ENCODE results near the gene CCN6.

The CCN6 gene

DNA sequence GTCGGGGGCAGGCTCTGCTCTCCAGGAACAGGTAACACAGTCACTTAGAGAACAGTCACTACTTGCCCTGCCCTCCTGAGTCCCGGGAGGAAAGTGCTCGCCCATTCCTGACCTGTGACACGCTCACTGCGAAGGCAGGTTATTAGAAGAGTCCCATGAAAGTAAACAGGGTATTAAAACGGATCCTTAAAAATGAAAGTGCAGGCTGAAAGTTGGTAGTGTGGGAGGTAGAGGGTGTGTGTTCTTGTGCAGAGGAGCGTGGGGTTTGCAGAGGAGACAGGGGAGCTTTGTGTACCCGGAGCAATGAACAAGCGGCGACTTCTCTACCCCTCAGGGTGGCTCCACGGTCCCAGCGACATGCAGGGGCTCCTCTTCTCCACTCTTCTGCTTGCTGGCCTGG lies at the start of gene CCN6:
Gene CCN6 (plus strand): TSS at position 104 of the 400 bp plus-strand sequence. CDS start 254 bp downstream, at position 358.
- DNase-seq, result no peak

GRCh38 chr6:112004201-112005012 lies 49.5 kb upstream of the CCN6 start:
- DNase-seq, result no peak

- no peak for DNase-seq
Measured at GRCh38 chr6:112005013-112005371, 48.9 kb upstream of the CCN6 start.

- no peak for DNase-seq
Measured at GRCh38 chr6:112007254-112007653, 46.6 kb upstream of the CCN6 start.

- DNase-seq, result no peak
Measured at GRCh38 chr6:112007805-112008204, 46.1 kb upstream of the CCN6 start.

DNA sequence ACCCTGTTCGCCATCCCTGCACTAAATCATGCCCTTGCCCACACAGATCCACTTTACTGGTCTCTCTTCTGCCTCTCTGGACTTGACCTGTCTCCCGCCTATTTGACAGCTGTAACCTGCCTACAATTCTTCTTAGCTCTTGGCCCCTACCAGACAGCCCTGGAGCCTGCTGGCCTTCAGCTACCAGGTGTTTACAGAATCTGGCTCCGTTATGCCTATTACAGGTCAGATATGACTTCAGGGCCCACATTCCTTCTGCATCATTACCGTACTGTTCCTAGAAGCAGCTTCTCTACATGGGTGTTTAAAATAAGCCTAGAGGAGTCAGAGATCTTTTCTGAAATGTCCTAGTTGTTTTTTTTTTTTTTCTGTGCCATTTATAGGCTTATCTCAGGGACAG lies 45.4 kb upstream of the CCN6 start:
- DNase-seq, result no peak

DNA sequence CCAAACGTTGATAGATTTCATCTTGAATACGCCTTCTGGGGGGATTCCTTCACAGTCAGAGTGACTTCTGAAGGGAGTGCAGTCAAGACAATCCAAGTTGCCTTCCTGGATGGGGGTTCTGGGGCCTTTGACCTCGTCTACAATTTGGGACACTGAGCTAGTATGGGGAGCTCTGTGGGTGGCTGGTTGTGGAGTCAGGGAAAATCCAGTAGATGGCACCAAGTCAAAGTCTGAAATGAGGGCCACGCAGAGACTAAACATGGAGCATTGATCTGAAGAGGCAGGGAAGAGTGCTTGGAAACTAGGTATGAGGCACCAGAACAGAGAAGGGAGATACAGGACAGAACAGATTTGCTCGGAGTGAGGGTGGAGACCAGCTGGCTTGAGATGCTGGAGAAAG lies 43.6 kb upstream of the CCN6 start:
- DNase-seq, result no peak

GRCh38 chr6:112013051-112013450 lies 40.9 kb upstream of the CCN6 start:
- no peak for DNase-seq

- no peak for DNase-seq
Measured at GRCh38 chr6:112014483-112014882, 39.4 kb upstream of the CCN6 start.

DNA sequence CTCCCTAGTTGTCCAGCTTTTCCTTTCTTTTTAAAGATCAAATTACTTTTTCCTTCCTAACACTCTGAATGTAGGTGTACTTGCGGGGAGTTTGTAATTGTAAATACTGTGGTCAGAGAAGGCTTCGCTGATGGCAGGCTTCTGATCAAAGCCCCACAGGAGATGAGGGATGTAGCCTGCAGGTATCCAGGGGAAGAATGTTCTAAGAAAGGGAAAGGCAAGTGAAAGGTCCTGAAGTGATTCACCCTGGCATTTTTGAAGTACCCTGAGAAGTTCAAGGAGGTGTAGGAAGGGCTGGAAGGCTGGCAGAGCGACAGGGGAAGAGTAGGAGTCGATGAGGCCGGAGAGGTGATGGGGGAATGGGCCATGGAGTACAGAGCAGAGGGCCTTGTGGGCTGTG lies 38.2 kb upstream of the CCN6 start:
- DNase-seq, result no peak

DNA sequence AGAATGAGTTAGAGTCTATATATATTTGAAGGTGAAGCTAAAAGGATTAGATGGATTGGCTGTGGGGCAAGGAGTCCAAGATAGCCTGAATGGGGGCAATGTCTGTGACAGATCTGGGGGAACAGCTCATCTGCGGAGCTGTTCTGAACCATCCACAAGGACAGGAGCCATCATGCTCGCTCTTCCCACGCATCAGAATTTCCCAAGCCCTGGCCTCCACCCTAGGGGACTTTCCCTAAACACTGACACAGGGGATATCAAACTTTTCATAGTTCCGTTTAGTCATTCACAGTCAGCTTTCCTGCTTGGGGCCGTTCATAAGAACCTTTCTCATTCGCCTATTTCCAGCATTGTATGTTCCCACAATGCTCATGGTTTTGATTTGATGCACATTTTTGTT lies 37.6 kb upstream of the CCN6 start:
- DNase-seq, result no peak

GRCh38 chr6:112017169-112017568 lies 36.7 kb upstream of the CCN6 start:
- no peak for DNase-seq

DNA sequence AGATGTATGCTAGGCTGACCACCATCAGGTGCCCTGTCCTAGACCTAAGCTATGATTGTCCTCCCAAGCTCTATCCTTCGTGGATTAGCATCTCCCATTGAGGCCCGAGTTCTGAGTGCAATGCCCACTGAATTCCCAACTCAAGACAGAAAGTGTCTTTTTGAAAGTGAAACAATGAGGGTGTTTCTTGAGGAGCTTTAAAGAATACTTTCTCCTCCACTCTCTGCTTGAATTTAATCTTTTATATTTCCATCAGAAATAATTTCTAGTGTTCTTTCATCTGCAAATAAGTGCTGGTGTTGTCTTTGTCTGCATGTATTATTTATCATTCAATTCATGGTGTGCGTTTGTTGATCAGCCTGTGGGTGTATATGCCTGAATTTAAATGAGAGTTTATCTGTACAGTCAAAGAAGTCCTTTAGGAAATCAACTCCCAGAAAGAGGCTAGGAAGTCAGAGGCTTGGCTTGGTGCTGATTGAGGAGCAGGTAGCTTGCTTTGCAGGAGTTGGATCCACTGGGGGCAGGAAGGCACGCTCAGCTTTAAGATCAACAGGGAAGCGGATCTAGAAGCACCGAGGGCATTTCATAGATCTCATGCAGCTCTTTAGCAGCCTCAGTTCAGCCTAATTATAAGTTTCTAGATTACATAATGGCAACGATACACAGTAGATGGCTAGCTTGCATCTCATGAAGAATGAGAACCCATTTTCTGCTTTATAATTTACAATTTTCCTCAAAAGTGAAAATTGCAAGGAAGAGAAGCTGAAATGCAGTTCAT lies 36.0 kb upstream of the CCN6 start:
- no peak for DNase-seq

GRCh38 chr6:112018619-112019416 lies 35.1 kb upstream of the CCN6 start:
- DNase-seq, result no peak

GRCh38 chr6:112019589-112019988 lies 34.3 kb upstream of the CCN6 start:
- no peak for DNase-seq

GRCh38 chr6:112021691-112022310 lies 32.1 kb upstream of the CCN6 start:
- no peak for DNase-seq

GRCh38 chr6:112022749-112023148 lies 31.2 kb upstream of the CCN6 start:
- no peak for DNase-seq

DNA sequence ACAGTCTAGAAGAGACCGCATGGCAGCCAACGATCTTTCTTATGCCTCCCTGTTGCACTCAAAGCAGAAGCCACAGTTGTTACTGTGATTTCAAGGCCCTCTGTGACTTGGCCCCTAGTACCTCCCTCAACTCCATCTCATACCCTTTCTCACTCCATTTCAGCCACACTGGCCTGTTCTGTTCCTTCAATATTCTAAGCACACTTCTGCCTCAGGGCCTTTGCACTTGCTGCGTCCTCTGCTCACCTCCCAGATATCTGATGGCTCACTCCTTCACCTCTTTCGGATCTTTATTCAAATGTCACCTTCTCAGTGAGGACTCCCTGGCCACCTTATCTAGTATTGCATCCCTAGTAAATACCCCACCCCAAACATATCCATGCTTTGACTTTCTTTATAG lies 29.4 kb upstream of the CCN6 start:
- DNase-seq, result no peak

GRCh38 chr6:112026933-112027332 lies 27.0 kb upstream of the CCN6 start:
- no peak for DNase-seq

DNA sequence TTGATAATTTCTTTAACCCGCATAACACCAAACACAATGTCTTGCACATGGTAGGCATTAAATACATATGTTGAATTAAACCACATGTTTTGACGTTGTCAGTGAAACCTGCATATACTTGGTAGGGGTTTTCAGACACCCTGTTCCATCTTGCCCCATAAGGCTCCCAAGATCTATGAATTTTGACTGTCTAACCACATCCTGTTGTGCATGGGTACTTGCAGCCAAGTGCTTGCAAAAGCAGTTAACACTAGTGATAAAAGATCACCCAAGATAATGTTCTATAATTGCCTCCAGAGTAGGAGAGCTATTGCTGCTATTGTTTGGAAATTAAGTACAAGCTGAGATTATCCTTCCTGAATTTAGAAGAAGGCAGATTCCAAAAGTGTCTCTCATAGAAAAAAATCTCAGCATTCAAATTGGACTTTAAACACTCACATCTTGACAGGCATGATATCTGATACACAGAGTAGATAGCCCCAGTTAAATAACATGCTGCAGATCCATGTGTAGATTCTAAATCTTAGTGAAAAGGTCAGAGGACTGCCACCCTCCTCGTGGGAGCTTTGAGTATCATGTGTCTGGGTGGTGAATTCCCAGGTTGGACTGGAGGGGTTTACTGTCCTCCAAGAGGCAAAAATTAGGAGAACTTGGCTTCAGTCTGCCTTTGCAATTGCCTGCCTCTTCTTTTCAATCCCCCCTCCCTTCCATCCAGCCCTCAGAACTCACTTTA lies 25.8 kb upstream of the CCN6 start:
- no peak for DNase-seq

DNA sequence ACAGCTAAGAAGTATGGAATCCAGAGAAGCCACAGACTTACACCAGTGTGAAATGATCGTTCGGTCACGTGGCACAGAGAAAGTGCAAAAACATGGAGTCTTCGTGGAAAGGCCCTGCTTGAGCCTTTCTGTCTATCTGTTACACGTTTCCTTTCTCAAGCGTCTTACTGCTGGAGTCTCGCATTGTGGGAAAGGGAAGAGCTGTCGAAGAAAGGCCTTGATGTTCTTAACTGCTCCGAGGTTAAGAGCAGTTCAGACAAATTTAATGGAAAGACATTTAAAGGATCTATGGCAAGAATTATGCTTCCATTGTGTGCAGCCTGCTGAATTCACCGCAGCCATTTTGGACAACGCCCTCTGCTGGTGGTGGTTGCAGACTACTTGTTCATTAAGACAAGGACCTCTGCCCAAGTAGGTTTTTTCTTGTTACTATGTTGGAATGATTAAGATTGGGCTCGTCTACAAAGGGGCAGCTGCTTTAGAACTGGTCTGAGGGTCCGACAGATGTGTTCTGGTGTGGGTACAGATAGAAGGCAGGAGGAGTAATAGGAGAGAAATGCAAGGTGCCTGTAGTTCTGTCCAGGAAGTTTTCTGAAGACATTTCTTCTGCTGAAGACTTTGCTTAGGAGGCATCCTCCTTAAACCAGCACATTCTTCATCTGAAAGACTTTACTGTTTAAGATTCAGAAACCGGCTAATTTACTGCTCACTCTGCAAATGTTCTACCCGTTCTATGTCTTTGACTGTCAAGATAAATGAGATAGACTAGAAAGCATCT lies 24.7 kb upstream of the CCN6 start:
- peak; percentile 43 for DNase-seq
